B cell (primary cell): ENCODE data around the gene GNB5. TPM values are rescaled to one million over a fixed set of nuclear protein-coding genes. Genes with fewer than 3 reads are reported as not detected.

Source experiments
- ATAC-seq: fragments of 200-7000 bp; cut with Tn5 transposase; one replicate; pipeline ENCODE4 v1.10.0; 2021; ENCODE audit warnings: low read depth, mild to moderate bottlenecking, moderate number of reproducible peaks, moderate library complexity
- CTCF ChIA-PET: fragments of 350-600 bp; sonication (Branson Sonifier 250); formaldehyde crosslinking; loops from one replicate; lab custom pipeline; 2021; ENCODE audit warnings: antibody characterized with exemption, inconsistent platforms; lab: Charles Lee
- POLR2A ChIA-PET: fragments of 350-600 bp; sonication (Branson Sonifier 250); formaldehyde crosslinking; loops from one replicate; lab custom pipeline; 2021; ENCODE audit warnings: antibody characterized with exemption; lab: Charles Lee
- DNase-seq: peaks from one replicate; pipeline ENCODE4 v3.0.0; 2013
- H2AFZ ChIP-seq: 2 replicates; pipeline ENCODE4 v1.6.1; 2012; ENCODE audit warnings: mild to moderate bottlenecking, low read depth, low read length; ENCODE audit not compliant: insufficient read depth, poor library complexity, severe bottlenecking
- H3K27ac ChIP-seq, 2 donors: 1 replicate in 1 of 2; 2 replicates in 1 of 2; pipeline ENCODE4 v1.5.1; 2012 to 2013; ENCODE audit warnings: low read length in 2 of 2, mild to moderate bottlenecking in 2 of 2, moderate library complexity in 1 of 2
- H3K27me3 ChIP-seq, 4 experiments: fragments of 200-600 bp in 1 of 4; sonication (generic) in 1 of 4; replicated peaks in 1 of 4; 1 replicate in 2 of 4; 2 replicates in 2 of 4; pipeline versions ENCODE4 v1.6.1 to v1.7.0; 2013 to 2016; ENCODE audit warnings: low read length in 3 of 4, mild to moderate bottlenecking in 2 of 4, mixed read lengths in 1 of 4, moderate library complexity in 1 of 4; ENCODE audit not compliant: insufficient read depth in 4 of 4, control insufficient read depth in 3 of 4; ENCODE audit errors: control extremely low read depth in 1 of 4
- H3K36me3 ChIP-seq, 2 experiments: replicated peaks in 1 of 2; 1 replicate in 1 of 2; 2 replicates in 1 of 2; pipeline versions ENCODE4 v1.6.1 to v1.7.1; 2013; ENCODE audit warnings: low read length in 1 of 2; ENCODE audit not compliant: insufficient read depth in 2 of 2, control insufficient read depth in 1 of 2; ENCODE audit errors: control extremely low read depth in 1 of 2, extremely low read depth in 1 of 2
- H3K4me1 ChIP-seq, 2 donors: fragments of 200-600 bp in 1 of 2; sonication (generic) in 1 of 2; 1 replicate in 1 of 2; 2 replicates in 1 of 2; pipeline versions ENCODE4 v1.5.1 to v1.6.1; 2013 to 2017; ENCODE audit warnings: low read length in 2 of 2; ENCODE audit not compliant: control insufficient read depth in 2 of 2, insufficient read depth in 2 of 2
- H3K4me2 ChIP-seq: replicated peaks from 2 replicates; pipeline ENCODE3; 2012; ENCODE audit warnings: mild to moderate bottlenecking, low read depth, low read length; ENCODE audit not compliant: poor library complexity, severe bottlenecking
- H3K4me3 ChIP-seq, 5 experiments: fragments of 200-600 bp in 1 of 5; sonication (generic) in 1 of 5; 1 replicate in 3 of 5; 2 replicates in 2 of 5; pipeline versions ENCODE4 v1.5.1 to v1.7.0; 2011 to 2016; ENCODE audit warnings: low read length in 4 of 5, mild to moderate bottlenecking in 4 of 5, low read depth in 2 of 5, control low read depth in 1 of 5, moderate library complexity in 1 of 5; ENCODE audit not compliant: insufficient read depth in 1 of 5; ENCODE audit errors: control extremely low read depth in 1 of 5, extremely low read depth in 1 of 5
- H3K79me2 ChIP-seq: fragments of 200-600 bp; sonication (generic); one replicate; pipeline ENCODE4 v1.6.0; 2016; ENCODE audit warnings: low read length; ENCODE audit not compliant: control insufficient read depth, insufficient read depth
- H3K9ac ChIP-seq: fragments of 200-600 bp; sonication (generic); 2 replicates; pipeline ENCODE4 v1.6.1; 2017; ENCODE audit warnings: mild to moderate bottlenecking, low read length, moderate library complexity
- H3K9me3 ChIP-seq, 3 donors: one replicate each; pipeline versions ENCODE4 v1.6.1 to v1.7.1; 2013; ENCODE audit warnings: low read length in 2 of 3; ENCODE audit not compliant: control insufficient read depth in 2 of 3, insufficient read depth in 1 of 3; ENCODE audit errors: control extremely low read depth in 1 of 3
- H4K20me1 ChIP-seq: 2 replicates; pipeline ENCODE4 v1.6.0; 2012; ENCODE audit warnings: mild to moderate bottlenecking, low read length; ENCODE audit not compliant: insufficient read depth, control insufficient read depth, poor library complexity, severe bottlenecking
- H3K27ac Mint-ChIP-seq: one replicate; pipeline ENCODE4 v1.8.0; 2021; ENCODE audit warnings: mixed read lengths
- H3K27me3 Mint-ChIP-seq: one replicate; pipeline ENCODE4 v1.8.0; 2021; ENCODE audit warnings: mixed read lengths
- H3K4me1 Mint-ChIP-seq: one replicate; pipeline ENCODE4 v1.8.0; 2021; ENCODE audit warnings: mixed read lengths
- H3K4me3 Mint-ChIP-seq: one replicate; pipeline ENCODE4 v1.8.0; 2021; ENCODE audit warnings: mixed read lengths
- H3K9me3 Mint-ChIP-seq: one replicate; pipeline ENCODE4 v1.8.0; 2022; ENCODE audit warnings: mixed read lengths; ENCODE audit not compliant: insufficient read depth
- CTCF ChIP-seq: fragments of 200-600 bp; IDR thresholded peaks from one replicate; pipeline ENCODE4 v1.8.0; 2022; ENCODE audit warnings: antibody characterized with exemption, mild to moderate bottlenecking
- EZH2 ChIP-seq: IDR thresholded peaks from 2 replicates; pipeline ENCODE4 v1.6.1; 2012; ENCODE audit warnings: borderline replicate concordance, low read depth, mild to moderate bottlenecking, moderate library complexity, low read length; ENCODE audit not compliant: insufficient read depth, poor library complexity, severe bottlenecking
- WGBS: methylation state at CpG from one replicate; pipeline ENCODE4 v1.1.5; 2013; ENCODE audit warnings: missing lambda C conversion rate; ENCODE audit not compliant: insufficient coverage; 5-methylcytosine and 5-hydroxymethylcytosine counted together
- intact Hi-C: fragments of 100-400 bp; cut with micrococcal nuclease; formaldehyde crosslinking; loops from one replicate; pipeline ENCODE4 v1.10.0; 2022
- polyA plus RNA-seq: library from polyadenylated mRNA; depleted of rRNA; stranded (reverse); fragments of >200 nt; gene quantifications from 2 replicates; pipeline ENCODE4 v1.2.3, GENCODE V29; 2012
- total RNA-seq, 2 donors: library from RNA; stranded (reverse); fragments of 120-200 nt in 1 of 2; gene quantifications; 1 replicate in 1 of 2; 2 replicates in 1 of 2; pipeline versions ENCODE4 v1.2.3 to v1.2.4, GENCODE V29; 2013 to 2022

The GNB5 gene
- total and polyA plus RNA-seq, 2 donors (not counting 1 experiment from before 2014, with no cell fraction given): 58.5 to 142 TPM

DNA sequence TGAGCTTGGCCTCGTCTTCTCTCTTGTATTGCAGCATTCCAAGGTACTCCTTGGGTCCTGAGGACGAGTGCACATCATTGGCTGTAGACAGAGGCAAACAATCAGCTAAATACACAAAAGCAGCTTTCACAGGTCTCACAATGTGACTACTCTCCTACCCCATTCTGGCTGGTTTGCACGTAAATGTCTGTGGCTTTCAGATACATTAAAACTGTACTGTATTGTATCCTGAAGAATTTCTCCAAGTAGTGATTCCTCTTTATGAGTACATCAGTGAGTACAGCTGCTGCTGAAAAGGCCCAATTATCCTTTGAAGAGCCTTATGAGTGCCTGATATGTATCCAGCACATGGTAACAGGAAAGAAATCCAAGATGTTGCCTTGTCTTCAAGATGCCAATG, 22.0 kb upstream of the GNB5 start:
- no peaks in the 10 kb centered on the region for H3K27me3 ChIP-seq
- intact Hi-C loops: no loop called here
- Mint-ChIP-seq H3K9me3 (no peaks in the 10 kb centered on the region), H3K4me1 (peaks cover 5% of the 10 kb centered on the region), H3K4me3 (no peak overlapping the region), H3K27ac (no peak overlapping the region), H3K27me3 (no peaks in the 10 kb centered on the region)
- POLR2A ChIA-PET: interaction anchor here (1.6 to 1.9 kb wide), 2 partner anchors 14 to 34 kb away, joined by 4 to 6 read pairs; no protein-coding TSS in a partner anchor
- no peaks in the 10 kb centered on the region for H4K20me1 ChIP-seq
- no peak for TF ChIP-seq EZH2
- TF ChIP-seq CTCF: no peak
- DNase-seq: no peak
- H2AFZ ChIP-seq: no peak overlapping the region
- no peak overlapping the region for H3K27ac ChIP-seq
- no peak overlapping the region for H3K4me2 ChIP-seq
- H3K9ac ChIP-seq: no peak overlapping the region
- no peak for ATAC-seq
- no peaks in the 10 kb centered on the region for H3K79me2 ChIP-seq
- CTCF ChIA-PET: interaction anchor here (1.1 to 5.5 kb wide), 6 partner anchors 10 to 49 kb away, joined by 3 to 94 read pairs (median 4); no protein-coding TSS in a partner anchor
- H3K9me3 ChIP-seq: no peaks in the 10 kb centered on the region
- H3K4me1 ChIP-seq: no peaks in the 10 kb centered on the region
- H3K4me3 ChIP-seq: no peak overlapping the region
- H3K36me3 ChIP-seq: no peaks in the 10 kb centered on the region
- 89% methylated on average over 2 of the region's 3 CpGs for WGBS

GRCh38 chr15:52208306-52208946, 17.2 kb upstream of the GNB5 start:
- H3K27me3 ChIP-seq: no peaks in the 10 kb centered on the region
- peak; percentile 95 for ATAC-seq
- TF ChIP-seq EZH2 (no peak), CTCF (peak; percentile 86)

More at GRCh38 chr15:52208306-52208946, 17.2 kb upstream of the GNB5 start:
- 80% methylated on average over 1 of the region's 2 CpGs for WGBS
- H3K4me1 Mint-ChIP-seq: no peaks in the 10 kb centered on the region
- no peak overlapping the region for H3K9ac ChIP-seq
- H3K27ac ChIP-seq: no peak overlapping the region
- H3K4me3 Mint-ChIP-seq: no peak overlapping the region
- peaks cover 0 to 3% of the 10 kb centered on the region in 2 experiments for H3K36me3 ChIP-seq
- H3K4me2 ChIP-seq: no peak overlapping the region
- DNase-seq: peak; percentile 73
- no peaks in the 10 kb centered on the region for H3K79me2 ChIP-seq
- no peaks in the 10 kb centered on the region for H3K4me1 ChIP-seq
- ChIA-PET CTCF (interaction anchor here (0.7 to 2.5 kb wide), 30 partner anchors 9 to 444 kb away, joined by 3 to 18 read pairs (median 4); partner anchors contain the start of gene MYO5A), POLR2A (interaction anchor here (0.7 kb wide), 1 partner anchor 19 kb away, joined by 6 read pairs; no protein-coding TSS in a partner anchor)
- no peaks in the 10 kb centered on the region for H3K9me3 Mint-ChIP-seq
- no peak overlapping the region for H3K4me3 ChIP-seq
- H3K27me3 Mint-ChIP-seq: no peaks in the 10 kb centered on the region
- H3K9me3 ChIP-seq: no peaks in the 10 kb centered on the region
- no peak overlapping the region for H2AFZ ChIP-seq
- no peaks in the 10 kb centered on the region for H4K20me1 ChIP-seq
- H3K27ac Mint-ChIP-seq: no peak overlapping the region
- intact Hi-C loops: loop anchor here (1.0 to 2.0 kb wide), 2 partner anchors 30 to 45 kb away; no protein-coding TSS in a partner anchor
